Cardiac muscle cell (in vitro differentiated cells and primary cell): ENCODE measurements around the gene SDHAF2. TPM values are rescaled to one million over a fixed set of nuclear protein-coding genes. Genes with fewer than 3 reads are reported as not detected.
"Not testable (repeated sequence)": the region's sequence is repeated elsewhere in the genome, so short reads cannot be mapped to it uniquely, and the experiment has no call there.

Source experiments
- DNase-seq, 2 donors: peaks; one replicate each; pipeline versions ENCODE4 v3.0.0 to v3.0.0-alpha.2; 2010 to 2017; ENCODE audit warnings: low read depth in 1 of 2, low spot score in 1 of 2
- H3K27ac ChIP-seq: fragments of 200-600 bp; sonication (generic); 2 replicates; pipeline ENCODE4 v1.5.1; 2016
- H3K27me3 ChIP-seq: fragments of 200-600 bp; sonication (generic); 2 replicates; pipeline ENCODE4 v1.6.0; 2016; ENCODE audit warnings: control low read depth
- H3K36me3 ChIP-seq: fragments of 200-600 bp; sonication (generic); 2 replicates; pipeline ENCODE4 v1.5.1; 2016; ENCODE audit warnings: control low read depth
- H3K4me1 ChIP-seq: fragments of 200-600 bp; sonication (generic); 2 replicates; pipeline ENCODE4 v1.8.1; 2017; ENCODE audit warnings: low read depth, mild to moderate bottlenecking, mixed run types
- H3K4me3 ChIP-seq: fragments of 200-600 bp; sonication (generic); 2 replicates; pipeline ENCODE4 v1.5.1; 2016; ENCODE audit warnings: mild to moderate bottlenecking
- H3K9me3 ChIP-seq: fragments of 200-600 bp; sonication (generic); 2 replicates; pipeline ENCODE4 v1.5.1; 2017; ENCODE audit warnings: low read depth, mild to moderate bottlenecking, control low read depth
- polyA plus RNA-seq: library from polyadenylated mRNA; unstranded; fragments of >200 nt; fragmentation: Nextera tagmentation; extraction: Ambion mirVana; gene quantifications from 2 replicates; pipeline ENCODE4 v1.2.1, GENCODE V29; 2016
- total RNA-seq: library from RNA; depleted of rRNA; stranded (reverse); fragments of >200 nt; gene quantifications from 2 replicates; pipeline ENCODE4 v1.2.3, GENCODE V29; 2016
- TF ChIP-seq, protein P1 (sequence below): IDR thresholded peaks from 2 replicates; pipeline ENCODE4 v1.5.1; 2012; ENCODE audit warnings: low read depth, mild to moderate bottlenecking, low read length

SDHAF2 gene
- total and polyA plus RNA-seq, 2 experiments from 2014 or later: 21.3 to 67.4 TPM

DNA sequence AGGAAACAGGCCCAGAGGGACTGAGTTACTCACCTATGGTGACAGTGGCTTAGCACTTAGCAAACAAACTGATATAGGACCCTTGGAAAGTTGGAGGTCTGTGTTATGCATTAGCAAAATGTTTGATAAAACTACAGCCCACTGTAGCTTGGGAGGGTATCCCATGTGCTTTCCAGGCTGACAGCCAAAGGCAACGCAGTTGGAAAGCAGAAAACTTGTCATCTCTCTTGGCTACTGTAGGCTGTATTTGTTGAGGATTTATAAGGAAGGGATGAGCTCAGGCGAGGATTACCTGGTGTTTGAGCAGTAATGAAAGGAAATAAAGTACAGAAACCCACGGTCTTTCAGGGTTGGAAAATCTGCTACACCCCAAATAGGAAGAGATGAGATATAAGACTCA is 23.8 kb downstream of the SDHAF2 start:
- Histone ChIP-seq H3K4me3 (no peak overlapping the region), H3K36me3 (no peaks in the 10 kb centered on the region), H3K27me3 (no peaks in the 10 kb centered on the region), H3K9me3 (no peaks in the 10 kb centered on the region), H3K4me1 (peaks cover 12% of the 10 kb centered on the region), H3K27ac (peak overlapping the region; percentile 8)
- no peak for DNase-seq
- TF ChIP-seq, protein P1, sequence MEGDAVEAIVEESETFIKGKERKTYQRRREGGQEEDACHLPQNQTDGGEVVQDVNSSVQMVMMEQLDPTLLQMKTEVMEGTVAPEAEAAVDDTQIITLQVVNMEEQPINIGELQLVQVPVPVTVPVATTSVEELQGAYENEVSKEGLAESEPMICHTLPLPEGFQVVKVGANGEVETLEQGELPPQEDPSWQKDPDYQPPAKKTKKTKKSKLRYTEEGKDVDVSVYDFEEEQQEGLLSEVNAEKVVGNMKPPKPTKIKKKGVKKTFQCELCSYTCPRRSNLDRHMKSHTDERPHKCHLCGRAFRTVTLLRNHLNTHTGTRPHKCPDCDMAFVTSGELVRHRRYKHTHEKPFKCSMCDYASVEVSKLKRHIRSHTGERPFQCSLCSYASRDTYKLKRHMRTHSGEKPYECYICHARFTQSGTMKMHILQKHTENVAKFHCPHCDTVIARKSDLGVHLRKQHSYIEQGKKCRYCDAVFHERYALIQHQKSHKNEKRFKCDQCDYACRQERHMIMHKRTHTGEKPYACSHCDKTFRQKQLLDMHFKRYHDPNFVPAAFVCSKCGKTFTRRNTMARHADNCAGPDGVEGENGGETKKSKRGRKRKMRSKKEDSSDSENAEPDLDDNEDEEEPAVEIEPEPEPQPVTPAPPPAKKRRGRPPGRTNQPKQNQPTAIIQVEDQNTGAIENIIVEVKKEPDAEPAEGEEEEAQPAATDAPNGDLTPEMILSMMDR: no peak

DNA sequence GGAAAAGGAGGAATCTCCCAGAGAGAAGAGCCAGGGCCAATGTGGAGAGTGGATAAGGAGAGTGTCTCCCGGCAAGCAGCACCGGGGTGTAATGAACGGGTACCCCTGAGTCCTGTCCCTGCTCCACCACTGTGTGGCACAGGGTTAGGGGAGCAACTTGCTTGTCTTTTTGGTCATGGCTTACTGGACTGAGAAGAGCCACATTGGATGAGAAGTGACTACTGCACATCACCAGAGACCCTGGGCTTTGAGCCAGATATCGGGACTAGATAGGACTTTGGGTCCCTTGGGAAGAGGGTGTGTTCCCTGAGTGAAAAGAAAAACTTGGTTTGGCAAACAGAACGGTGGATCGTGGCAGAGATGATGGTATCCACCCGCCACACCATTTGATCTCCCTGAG is 24.6 kb downstream of the SDHAF2 start:
- Histone ChIP-seq H3K27me3 (no peaks in the 10 kb centered on the region), H3K4me1 (peaks cover 4% of the 10 kb centered on the region), H3K36me3 (no peaks in the 10 kb centered on the region), H3K4me3 (no peak overlapping the region), H3K27ac (peak overlapping the region; percentile 8), H3K9me3 (no peaks in the 10 kb centered on the region)
- no peak for DNase-seq
- TF ChIP-seq, protein P1: no peak

DNA sequence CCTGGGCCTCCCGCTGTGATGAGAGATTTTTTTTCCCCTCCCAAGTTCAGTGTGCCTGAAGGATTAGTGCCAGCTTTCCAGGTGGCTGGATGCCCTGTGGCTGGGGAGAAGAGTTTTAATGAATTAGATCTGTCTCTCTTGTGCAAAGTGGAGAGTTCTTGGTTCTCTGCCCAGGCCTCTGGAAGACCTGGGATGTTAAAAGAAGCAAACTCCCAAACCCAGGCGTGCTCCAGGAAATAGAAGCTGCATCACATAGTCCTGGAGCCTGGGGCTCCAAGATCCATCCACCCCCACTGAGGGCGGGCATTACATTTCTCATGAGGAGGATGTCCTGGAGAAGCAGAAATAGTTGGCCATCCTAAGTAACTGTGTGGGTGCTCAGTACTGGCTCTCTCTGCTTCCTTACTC is 30.6 kb downstream of the SDHAF2 start:
- TF ChIP-seq, protein P1: no peak
- Histone ChIP-seq H3K4me1 (no peaks in the 10 kb centered on the region), H3K27ac (no peak overlapping the region), H3K9me3 (no peaks in the 10 kb centered on the region), H3K4me3 (no peak overlapping the region), H3K36me3 (no peaks in the 10 kb centered on the region), H3K27me3 (no peaks in the 10 kb centered on the region)
- DNase-seq: peak in 1 of 2 donors; percentile 15

DNA sequence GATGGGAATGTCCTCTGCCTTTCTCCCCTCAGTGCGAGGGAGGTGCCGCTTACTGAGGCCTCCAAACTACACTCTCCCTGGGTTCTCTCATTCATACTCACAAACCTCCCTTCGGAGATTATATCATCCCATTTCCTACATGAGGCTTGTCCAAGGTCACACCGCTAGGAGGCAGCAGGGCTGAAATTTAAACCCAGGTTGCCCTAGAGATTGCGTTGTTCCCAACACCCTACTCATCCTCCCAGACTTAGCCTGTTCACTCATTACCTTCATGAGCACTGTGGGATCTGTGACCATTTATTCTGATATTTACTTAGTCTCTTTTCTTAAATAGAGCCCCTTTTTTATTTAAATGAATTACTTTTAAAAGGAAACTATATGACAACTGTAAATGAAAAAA is 31.1 kb downstream of the SDHAF2 start:
- Histone ChIP-seq H3K4me3 (no peak overlapping the region), H3K27me3 (no peaks in the 10 kb centered on the region), H3K9me3 (no peaks in the 10 kb centered on the region), H3K36me3 (no peaks in the 10 kb centered on the region), H3K27ac (no peak overlapping the region), H3K4me1 (no peaks in the 10 kb centered on the region)
- no peak for DNase-seq
- TF ChIP-seq, protein P1: peak; percentile 11

DNA sequence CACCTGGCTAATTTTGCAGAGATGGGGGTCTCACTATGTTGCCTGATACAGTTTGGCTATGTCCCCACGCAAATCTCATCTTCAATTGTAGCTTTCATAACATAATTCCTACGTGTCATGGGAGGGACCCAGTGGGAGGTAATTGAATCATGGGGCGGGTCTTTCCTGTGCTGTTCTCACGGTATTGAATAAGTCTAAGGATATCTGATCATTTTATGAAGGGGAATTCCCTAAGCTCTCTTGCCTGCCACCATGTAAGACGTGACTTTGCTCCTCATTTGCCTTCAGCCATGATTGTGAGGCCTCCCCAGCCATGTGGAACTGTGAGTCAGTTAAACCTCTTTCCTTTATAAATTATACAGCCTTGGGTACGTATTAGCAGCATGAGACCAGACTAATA is 37.7 kb downstream of the SDHAF2 start:
- not testable (repeated sequence) for H3K27me3 ChIP-seq, DNase-seq, H3K4me1 ChIP-seq, H3K9me3 ChIP-seq, H3K4me3 ChIP-seq, H3K36me3 ChIP-seq, H3K27ac ChIP-seq

DNA sequence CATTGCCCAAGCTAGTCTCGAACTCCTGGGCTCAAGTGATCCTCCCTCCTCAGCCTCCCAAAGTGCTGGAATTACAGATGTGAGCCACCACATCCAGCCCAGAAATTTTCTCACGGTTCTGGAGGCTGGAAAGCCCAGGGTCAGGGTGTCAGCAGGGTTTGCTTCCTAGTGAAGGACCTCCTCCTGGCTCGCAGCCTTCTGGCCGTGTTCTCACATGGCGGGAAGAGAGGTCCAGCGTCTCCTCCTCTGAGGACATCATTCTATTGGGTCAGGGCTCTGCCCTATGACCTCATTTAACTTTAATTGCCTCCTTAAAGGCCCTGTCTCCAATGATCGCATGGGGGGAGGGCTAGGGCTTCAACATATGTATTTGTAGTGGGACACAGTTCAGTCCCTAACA is 38.1 kb downstream of the SDHAF2 start:
- Histone ChIP-seq H3K4me3 (no peak overlapping the region), H3K27me3 (no peaks in the 10 kb centered on the region), H3K27ac (no peak overlapping the region), H3K9me3 (no peaks in the 10 kb centered on the region), H3K4me1 (no peaks in the 10 kb centered on the region), H3K36me3 (no peaks in the 10 kb centered on the region)
- no peak for DNase-seq
- TF ChIP-seq, protein P1: no peak
